HuH-7.5 (cell line): ENCODE data around the gene TM2D3.

ENCODE experiments used
- DNase-seq: peaks from one replicate; pipeline ENCODE4 v3.0.0; 2011; ENCODE audit warnings: low spot score

The TM2D3 gene, protein sequence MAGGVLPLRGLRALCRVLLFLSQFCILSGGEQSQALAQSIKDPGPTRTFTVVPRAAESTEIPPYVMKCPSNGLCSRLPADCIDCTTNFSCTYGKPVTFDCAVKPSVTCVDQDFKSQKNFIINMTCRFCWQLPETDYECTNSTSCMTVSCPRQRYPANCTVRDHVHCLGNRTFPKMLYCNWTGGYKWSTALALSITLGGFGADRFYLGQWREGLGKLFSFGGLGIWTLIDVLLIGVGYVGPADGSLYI

DNA sequence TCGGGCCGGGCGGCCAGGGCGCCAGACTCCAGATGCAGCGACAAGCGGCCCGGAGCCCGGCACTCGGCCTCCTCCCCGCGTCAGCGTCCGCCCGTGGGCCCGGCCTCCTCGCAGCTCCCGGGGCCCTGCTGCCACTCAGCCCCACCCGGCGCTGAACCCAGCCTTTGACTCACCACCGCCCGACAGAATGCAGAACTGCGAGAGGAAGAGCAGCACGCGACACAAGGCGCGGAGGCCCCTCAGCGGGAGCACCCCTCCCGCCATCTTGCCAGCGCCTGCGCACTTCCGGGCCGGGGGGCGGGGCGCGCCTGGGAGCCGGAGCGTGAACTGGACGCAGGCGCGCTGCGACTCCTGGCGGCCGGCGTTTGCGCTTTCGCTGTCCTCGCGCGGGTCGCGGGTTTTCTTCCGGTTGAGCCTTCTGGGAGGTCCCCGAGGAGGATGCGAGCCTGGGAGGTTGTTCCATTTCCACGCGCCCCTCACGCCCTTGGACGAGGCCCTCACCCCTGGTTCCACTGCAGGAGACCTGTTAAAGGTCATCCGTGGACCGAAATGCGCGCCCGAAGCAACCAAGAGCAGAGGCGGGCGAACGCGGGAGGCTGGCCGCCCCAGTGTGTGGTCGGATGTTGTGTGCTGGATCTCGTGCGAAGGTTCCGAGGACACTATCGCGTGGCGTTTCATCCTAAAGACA lies at the start of gene TM2D3:
TM2D3 (minus strand) TSS at position 284 of the 688 bp plus-strand sequence; CDS start at position 264, 20 bp downstream.
- peak; percentile 92 for DNase-seq

DNA sequence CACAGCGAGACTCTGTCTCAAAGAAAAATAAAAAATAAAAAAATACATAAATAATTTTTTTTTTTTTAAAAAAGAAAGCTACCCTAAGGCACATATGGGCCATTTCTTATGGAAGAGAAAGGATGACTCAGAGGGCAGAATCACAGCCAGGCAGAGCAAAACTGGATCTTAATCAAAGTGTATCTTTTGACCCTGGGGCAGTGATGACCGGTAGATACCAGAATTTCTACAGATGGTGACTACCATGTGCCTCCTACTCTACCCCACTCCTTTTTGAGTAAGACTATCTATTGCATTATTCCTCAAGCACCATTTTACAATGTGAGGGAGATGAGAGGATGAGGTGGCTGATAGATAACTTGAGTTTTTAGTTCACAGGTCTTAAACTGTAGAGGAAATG lies 46.1 kb upstream of the TM2D3 start:
- DNase-seq = no peak

DNA sequence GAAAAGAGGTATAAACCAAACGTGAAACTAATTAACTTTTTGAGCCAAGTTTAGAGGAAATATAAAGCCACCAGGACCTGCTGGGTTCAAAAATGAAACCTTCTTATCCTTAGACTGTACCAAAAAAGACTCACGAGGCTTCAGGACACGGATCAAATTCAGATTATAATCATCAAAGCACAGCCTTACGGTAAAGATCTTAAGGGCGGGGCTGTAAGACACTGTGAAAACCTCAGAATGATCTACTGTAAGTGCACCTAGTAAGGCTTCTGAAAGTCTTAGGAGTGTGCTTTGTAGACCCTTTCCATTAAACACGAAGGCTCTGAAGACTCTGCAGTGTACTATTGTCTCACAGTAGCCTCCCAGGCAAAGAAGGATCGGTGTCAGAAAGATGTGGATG lies 45.3 kb upstream of the TM2D3 start:
- DNase-seq = no peak

DNA sequence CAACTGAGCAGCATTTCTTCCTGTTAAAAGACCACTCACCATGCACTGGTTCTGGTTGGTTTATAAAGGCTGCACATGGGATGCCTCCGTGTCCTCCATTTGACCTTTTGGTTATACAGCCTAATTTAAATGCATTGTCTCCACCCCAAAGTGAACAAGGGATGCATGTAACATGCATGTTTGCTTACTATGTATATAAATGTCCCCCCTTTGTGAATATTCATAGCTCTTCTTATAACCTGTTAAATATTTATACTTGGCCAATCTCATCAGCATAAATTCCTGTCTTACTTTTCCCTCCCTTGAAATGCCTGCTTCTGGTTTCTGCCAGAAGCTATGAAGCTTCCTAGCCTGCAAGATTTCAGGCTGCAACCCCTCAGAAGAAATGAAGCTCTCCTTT lies 44.6 kb upstream of the TM2D3 start:
- no peak for DNase-seq

DNA sequence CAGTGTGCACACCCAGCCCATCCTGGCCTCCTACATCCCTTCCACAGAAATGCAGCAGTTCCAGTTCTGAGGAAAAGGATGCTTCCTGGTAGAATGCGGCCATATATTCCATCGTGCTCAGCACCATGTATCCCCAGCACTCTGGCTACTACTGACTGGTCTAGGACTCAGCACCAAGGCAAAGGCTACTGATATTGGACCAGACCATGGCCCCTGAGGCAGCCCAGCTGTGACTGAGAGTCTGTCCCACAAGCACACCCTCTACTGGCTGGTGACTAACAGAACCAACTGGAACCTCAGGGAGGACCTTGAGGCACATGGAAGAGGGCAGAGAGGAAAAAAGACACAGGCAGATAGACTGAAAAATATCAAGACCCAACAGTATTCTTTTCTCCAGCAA lies 42.1 kb upstream of the TM2D3 start:
- DNase-seq = no peak

DNA sequence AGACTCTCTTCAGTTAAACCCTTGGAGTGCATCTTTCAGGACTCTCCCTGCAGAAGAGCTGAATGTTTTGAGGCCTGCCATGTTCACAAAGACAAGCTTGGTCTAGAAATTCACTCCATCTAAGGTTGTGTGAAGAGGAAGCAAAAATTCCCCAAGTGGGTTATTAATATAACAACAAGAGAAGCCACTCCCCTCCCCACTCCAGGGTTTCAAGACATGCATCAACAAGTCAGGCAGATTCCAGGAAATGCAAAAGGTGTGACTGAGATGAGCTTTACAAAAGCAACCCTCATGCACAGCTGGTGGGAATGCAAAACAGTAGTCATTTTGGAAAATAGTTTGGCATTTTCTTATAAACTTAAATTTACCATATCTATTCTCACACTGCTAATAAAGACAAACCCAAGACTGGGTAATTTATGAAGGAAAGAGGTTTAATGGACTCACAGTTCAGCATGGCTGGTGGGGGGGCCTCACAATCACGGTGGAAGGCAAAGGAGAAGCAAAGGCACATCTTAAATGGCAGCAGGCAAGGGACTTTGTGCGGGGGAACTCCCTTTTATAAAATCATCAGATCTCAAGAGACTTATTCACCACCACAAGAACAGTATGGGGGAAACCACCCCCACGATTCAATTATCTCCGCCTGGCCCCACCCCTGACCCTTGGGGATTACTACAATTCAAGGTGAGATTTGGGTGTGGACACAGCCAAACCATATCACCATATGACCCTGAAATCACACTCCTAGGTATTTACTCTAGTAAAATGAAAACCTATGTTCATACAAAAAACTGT lies 40.8 kb upstream of the TM2D3 start:
- no peak for DNase-seq

DNA sequence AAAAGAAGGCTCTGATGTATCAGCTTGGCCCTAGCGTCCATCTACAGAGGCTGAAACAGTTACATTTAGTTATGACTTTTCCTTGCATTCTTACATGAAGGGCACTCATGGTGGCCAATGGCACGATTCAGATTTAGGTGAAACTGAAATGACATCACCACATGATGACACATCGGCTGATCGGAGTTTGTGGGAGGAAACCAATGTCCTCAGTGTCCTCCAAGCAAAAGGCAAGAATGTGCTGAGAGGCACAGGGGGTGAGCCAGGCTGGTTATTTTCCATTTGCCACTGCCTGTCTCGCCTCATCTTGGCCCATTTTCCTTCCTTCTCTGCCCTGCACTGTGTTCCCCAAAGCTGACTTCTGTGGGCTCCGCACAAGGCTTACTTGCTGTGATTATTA lies 37.7 kb upstream of the TM2D3 start:
- no peak for DNase-seq

DNA sequence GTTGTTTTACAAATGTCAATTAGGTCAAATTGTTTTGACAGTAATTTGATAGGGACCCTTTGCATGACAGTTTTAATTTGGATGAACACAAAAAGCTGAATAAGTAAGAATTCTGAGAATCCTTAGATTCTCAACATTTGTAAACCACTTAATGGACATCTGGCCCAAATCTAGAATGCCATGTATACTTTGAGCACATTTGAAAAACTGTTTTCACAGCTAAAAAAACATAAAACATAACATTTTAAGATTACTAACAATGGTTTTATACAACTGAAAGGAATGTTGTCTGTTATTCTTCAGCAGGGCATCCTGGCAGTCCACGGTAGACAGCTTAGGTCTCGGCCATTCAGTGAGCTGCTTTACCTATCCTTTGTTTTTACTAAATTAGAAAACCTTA lies 34.5 kb upstream of the TM2D3 start:
- no peak for DNase-seq

DNA sequence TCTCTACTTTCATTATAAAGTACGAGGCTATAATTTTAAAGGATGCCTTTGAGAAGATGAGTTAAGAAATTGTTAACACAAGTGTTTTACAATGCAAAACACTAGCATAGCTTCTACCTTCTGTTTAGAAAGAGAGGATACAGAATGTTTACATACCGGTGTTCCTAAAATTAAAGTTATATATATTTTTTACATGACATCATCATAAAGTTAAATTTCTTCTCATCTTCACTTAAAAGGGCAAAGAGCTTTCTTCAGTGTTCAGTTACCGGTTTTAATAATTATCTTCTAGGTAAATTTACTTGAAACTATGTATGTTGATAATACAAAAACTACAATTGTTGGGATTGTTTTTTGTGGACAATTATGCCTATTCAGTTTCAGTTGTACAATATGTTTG lies 32.7 kb upstream of the TM2D3 start:
- DNase-seq = no peak

DNA sequence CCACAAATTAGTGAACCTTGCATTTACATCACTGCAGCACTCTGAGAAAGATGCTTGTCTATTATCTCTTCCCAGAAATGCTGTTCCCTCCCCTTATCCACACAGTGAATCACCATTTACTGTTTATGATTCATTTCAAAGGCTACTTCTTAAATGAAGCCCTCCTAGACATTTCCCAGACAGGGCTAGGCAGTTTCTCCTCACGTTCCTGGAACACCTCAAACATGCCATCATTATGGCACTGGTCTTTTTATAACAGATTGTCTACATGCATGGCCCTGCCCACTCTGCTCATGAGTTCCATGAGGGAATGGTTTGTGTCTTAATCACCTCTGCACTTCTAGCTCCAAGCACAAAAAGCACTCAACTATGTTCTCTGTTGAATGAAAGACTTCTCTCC lies 32.2 kb upstream of the TM2D3 start:
- no peak for DNase-seq

DNA sequence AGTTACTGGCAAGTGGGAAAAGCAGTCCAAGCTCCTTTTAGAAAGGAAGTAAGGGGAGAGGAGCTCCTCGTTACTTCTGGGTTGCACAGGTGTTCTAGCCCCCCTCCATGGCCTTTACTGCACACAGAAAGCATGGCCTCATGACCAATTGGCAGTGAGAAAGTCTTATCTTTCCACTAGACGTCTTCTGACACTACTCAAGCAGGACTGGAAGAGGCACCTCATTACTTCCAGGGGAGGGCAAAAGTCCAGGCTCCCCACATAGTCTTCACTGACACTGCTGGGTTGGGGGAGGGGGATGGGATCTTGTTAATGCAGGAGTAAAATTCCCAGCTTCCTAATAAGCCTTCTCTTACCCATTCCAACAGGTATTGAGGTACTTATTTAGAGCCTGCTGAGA lies 27.6 kb upstream of the TM2D3 start:
- no peak for DNase-seq

DNA sequence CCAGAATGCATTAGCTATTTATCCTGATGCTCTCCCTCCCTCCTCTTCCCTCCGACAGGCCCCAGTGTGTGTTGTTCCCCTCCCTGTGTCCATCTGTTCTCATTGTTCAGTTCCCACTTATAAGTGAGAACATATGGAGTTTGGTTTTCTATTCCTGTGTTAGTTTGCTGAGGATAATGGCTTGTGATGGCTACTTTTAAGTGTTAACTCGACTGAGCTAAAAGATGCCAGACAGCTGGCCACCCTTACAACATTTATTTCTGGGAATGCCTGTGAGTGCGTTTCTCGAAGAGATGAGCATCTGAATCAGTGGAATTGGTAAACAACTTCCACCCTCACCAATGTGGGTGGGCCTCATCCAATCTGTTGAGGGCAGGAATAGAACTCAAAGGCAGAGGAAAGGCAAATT lies 24.7 kb upstream of the TM2D3 start:
- DNase-seq = no peak

DNA sequence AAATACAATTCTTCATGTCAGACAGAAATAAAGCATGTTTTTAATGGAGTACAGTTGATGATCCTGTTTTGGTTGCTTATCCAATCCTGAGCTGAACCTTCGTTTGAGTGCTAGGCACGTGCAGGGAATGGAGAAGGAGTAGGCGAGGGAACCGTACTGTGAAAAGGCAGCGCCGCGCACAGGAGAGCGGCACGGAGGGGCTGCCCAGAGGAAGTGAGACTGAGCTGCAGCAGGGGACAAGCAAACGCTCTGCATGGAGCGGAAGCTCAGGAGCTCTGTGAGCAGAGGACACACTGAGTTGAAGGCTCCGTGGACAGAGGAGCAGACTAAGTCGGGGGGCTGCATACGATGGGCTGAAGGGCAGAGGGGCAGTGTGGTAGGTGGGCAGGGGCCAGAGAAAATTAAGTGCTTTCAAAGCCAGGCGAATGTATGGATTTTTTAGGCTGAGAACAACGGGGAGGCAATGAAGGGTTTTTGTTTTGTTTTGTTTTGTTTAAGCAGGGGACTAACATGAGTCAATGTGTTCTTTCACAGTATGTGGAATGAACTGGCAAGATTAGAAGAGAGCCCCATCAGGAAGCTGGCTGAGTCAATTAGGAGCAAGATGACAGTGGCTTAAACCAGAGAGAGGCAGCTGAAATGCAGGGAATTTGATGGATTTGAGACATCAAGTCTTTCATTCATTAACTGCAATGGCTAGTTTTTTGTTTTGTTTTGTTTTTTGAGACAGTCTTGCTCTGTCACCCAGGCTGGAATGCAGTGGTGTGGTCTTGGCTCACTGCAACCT lies 23.8 kb upstream of the TM2D3 start:
- no peak for DNase-seq

DNA sequence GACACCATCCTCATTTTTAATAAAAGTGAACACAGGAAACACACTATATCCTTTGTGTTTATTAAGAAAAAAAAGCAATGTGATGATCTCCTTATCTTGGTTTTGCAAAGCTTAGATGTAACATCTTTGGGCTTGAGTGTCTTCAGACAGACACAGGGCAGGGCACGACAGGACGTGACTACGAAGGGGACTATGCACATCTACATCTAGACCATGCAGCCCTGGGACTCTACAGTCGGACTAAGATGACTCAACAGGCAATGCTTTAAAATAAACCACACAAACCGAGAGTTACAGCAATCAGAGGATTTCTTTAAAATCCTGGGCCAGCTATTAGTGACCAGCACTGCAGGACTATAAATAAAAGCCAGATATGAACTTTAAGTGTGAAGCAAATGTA lies 22.8 kb upstream of the TM2D3 start:
- no peak for DNase-seq

DNA sequence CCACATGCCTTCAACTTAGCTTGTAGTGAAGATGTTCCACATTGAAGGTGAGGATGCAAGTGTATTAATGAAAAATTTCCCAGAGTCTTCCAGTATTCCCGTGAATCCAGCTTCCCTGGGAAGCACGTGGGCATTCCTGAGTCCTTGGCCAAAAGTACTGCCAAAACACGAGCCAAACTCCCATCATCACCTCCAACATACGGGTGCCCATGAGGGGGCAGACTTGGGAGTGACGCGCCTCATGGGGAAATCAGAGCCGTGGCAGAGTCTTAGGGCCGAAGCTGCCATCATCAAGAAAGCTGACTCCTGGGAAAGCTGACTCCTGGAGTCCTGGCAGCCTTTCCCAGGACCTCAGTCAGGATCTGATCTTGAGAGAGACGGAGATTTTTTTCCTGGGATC lies 20.1 kb upstream of the TM2D3 start:
- DNase-seq = no peak

DNA sequence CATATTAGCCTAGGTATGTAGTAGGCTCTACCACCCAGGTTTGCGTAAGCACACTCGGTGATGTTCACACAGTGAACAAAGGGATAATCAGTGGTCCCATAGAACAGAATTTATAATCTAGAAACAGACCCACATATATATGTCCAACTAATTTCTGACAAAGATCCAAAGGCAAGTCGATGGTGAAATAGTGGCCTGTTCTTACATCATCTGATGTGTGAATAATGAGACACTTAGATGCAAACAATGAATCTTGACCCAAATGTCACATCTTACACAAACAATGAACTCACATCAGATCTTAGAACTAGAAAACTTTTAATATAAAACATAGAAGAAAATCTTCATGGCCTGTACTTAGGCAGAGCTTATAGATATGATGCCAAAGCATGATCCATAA lies 17.6 kb upstream of the TM2D3 start:
- DNase-seq = no peak

DNA sequence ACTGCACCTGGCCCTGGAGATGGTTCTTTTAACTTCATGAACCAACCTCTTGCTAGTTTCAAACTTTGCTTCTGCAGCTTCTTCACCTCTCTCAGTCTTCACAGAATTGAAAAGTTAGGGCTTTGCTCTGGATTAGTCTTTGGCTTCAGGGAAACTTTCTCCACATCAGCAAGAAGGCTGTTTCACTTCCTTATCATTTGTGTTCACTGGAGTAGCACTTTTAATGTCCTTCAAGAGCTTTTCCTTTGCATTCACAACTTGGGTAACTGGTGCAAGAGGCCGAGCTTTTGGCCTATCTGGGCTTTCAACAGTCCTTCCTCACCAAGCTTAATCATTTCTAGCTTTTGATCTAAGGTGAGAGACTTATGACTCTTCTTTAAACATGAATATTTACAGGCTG lies 15.7 kb upstream of the TM2D3 start:
- DNase-seq = no peak

DNA sequence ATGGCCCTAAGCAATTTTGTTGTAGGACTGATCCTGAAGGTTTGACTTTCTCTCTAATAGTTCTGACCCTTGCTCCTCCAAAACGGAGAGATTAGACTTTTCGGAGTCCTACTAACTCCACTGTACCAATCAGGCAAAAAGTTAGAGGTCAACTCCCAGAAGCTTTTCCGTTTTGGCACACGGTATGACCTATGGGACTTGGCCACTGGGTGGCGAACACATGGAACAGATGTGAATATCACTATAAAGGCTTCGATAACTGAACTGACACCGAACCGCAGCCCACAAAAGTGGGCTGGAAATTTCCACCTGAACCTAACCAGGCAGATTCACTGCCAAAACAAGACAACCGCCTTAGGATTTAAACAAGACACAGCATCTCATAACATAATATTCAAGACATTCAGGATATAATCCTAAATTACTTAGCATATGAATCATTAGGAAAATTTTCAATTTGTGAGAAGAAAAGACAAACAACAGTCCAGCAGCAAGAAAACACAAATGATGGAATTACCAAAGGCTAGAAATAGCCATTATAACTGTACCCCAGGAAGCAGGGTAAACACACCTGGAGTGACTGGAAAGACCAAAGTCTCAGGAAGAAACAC lies 12.2 kb upstream of the TM2D3 start:
- no peak for DNase-seq

DNA sequence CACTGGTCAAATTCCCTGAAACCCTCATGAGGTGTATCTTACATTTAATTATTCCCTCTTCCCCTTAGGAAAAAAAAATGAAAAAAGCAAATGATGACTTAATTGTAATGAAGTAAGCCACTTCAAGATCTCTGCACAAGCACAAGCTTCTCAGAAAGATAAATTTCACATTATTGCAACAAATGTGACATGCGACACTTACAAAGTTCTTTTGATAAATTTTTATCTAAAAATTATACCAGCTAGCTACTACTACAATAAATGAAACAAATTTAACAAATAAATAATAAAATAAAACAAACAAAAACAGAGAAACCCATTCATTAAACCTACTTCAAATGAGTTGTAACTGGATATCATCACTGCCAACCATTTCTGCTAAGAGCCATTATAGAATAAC lies 10.0 kb upstream of the TM2D3 start:
- no peak for DNase-seq

DNA sequence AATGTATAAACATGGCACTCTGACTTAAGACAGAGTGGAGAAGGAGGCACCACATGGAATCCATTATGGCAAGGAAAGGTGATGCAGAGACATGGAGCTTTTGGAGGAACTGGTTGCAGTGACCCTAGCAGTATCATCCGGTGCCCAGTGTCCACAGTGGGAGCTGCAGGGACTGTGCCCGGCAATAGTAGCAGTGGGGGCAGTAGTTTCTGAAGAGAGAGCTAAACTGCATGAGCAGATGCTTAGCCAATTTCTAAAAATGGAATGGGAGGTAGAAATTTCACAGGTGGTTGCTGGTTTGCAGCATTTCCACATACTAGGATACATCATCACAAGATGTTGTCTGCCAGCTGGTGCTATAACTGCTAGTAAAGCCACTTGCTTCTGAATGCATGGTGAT lies 7.8 kb upstream of the TM2D3 start:
- DNase-seq = no peak

DNA sequence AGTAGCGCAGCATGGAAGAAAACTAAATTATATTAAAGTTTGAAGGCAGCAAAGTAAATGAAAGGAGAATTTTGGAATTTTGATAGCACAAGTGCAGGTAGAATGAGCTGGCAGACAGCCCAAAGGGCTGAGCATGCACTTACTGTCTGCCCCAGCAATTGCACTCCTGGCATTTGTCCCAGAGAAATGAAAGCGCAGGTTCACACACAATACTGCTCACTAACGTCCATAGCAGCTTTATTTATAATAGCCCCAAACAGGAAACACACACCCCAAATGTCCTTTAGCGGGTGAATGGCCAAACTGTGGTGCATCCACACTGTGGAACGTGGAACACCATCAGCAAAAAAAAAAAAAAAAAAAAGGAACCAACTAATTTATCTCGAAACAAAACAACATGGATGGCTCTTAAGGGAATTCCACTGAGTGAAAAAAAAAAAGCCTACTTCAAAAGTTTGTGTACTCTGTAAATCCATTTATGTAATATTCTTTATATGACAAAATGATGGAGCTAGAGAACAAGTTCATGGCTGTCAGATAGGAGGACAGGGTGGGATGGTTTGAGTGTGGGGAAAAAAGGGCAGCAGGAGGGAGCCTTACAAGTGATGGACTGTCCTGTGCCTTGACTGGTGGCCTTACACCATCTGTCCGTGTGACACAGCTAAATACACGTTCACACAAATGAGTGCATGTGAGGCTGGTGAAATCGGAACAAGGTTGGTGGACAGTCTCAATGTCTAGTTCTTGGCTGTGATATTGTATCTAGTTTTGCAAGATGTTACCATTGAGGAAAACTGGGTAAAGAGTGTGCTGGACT lies 6.0 kb upstream of the TM2D3 start:
- no peak for DNase-seq
